ENCODE data around the gene RTRAF.

The RTRAF gene

DNA sequence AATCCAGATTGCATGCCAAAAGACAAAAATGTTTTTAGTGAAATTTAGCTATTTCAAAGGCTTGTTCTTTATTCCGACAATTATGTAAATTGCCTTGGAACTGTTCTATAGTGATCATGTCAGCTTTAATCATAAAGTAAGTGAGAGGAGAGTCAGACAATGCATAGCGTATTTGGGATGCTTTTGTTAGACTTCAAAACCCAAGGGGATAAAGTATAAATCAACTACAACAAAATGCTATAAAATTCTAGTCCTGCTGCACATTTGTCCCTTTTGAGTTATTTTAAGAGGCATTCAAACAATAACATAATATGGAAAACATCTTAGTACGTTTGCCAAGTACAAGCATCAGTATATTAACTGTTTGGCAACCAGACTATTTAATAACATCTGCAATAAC, 11.3 kb downstream of the RTRAF start:
- H3K36me3 ChIP-seq (ENCODE audit: insufficient read depth, low read length): peaks cover 89% of the 10 kb centered on the region
- no peaks in the 10 kb centered on the region for H3K27me3 ChIP-seq (ENCODE audit: insufficient read depth, low read length)
- H3K9me3 ChIP-seq (ENCODE audit: low read length): no peaks in the 10 kb centered on the region
- H3K4me1 ChIP-seq (ENCODE audit: insufficient read depth, low read length): no peaks in the 10 kb centered on the region
- H2AFZ ChIP-seq (ENCODE audit: low read depth, low read length): no peak overlapping the region
- H3K4me3 ChIP-seq (ENCODE audit: low read length): no peak overlapping the region

- Histone ChIP-seq H3K4me1 (ENCODE audit: insufficient read depth, low read length) (no peaks in the 10 kb centered on the region), H3K27me3 (ENCODE audit: insufficient read depth, low read length) (no peaks in the 10 kb centered on the region), H3K4me3 (ENCODE audit: low read length) (no peak overlapping the region), H2AFZ (ENCODE audit: low read depth, low read length) (no peak overlapping the region), H3K9me3 (ENCODE audit: low read length) (no peaks in the 10 kb centered on the region), H3K36me3 (ENCODE audit: insufficient read depth, low read length) (peaks cover 92% of the 10 kb centered on the region)
Measured at GRCh38 chr14:52002542-52002941, 13.2 kb downstream of the RTRAF start.

GRCh38 chr14:52003324-52003723, 14.0 kb downstream of the RTRAF start:
- H3K36me3 ChIP-seq (ENCODE audit: insufficient read depth, low read length): peaks cover 93% of the 10 kb centered on the region
- no peak overlapping the region for H3K4me3 ChIP-seq (ENCODE audit: low read length)
- H2AFZ ChIP-seq (ENCODE audit: low read depth, low read length): no peak overlapping the region

DNA sequence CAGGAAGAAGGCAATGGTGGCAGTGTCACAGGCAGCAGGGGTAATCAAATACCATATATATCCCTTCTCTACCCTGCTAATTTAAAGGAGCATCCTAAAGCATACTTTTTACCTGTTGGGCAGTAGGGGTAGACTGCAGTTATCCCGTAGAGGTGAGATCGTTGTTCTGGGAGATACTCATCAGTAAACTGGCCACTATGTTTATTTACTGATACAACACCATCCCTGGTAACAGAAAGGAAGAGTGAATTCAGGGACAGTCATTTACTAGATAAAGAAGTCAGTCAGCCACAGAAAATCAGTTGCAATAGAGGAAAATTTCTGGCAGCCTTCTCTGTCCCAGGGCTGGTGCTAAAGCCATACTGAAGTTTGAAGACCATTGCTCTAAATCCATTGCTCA, 16.3 kb downstream of the RTRAF start:
- no peaks in the 10 kb centered on the region for H3K27me3 ChIP-seq (ENCODE audit: insufficient read depth, low read length)
- no peak overlapping the region for H2AFZ ChIP-seq (ENCODE audit: low read depth, low read length)
- no peaks in the 10 kb centered on the region for H3K4me1 ChIP-seq (ENCODE audit: insufficient read depth, low read length)
- H3K36me3 ChIP-seq (ENCODE audit: insufficient read depth, low read length): peaks cover 96% of the 10 kb centered on the region
- no peaks in the 10 kb centered on the region for H3K9me3 ChIP-seq (ENCODE audit: low read length)
- H3K4me3 ChIP-seq (ENCODE audit: low read length): no peak overlapping the region

More at GRCh38 chr14:52003324-52003723, 14.0 kb downstream of the RTRAF start:
- no peaks in the 10 kb centered on the region for H3K27me3 ChIP-seq (ENCODE audit: insufficient read depth, low read length)
- no peaks in the 10 kb centered on the region for H3K9me3 ChIP-seq (ENCODE audit: low read length)
- no peaks in the 10 kb centered on the region for H3K4me1 ChIP-seq (ENCODE audit: insufficient read depth, low read length)

- no peak overlapping the region for H2AFZ ChIP-seq (ENCODE audit: low read depth, low read length)
- H3K4me1 ChIP-seq (ENCODE audit: insufficient read depth, low read length): no peaks in the 10 kb centered on the region
- no peak overlapping the region for H3K4me3 ChIP-seq (ENCODE audit: low read length)
- H3K9me3 ChIP-seq (ENCODE audit: low read length): no peaks in the 10 kb centered on the region
- no peaks in the 10 kb centered on the region for H3K27me3 ChIP-seq (ENCODE audit: insufficient read depth, low read length)
- peaks cover 96% of the 10 kb centered on the region for H3K36me3 ChIP-seq (ENCODE audit: insufficient read depth, low read length)
Measured at GRCh38 chr14:52006361-52006760, 17.0 kb downstream of the RTRAF start.

DNA sequence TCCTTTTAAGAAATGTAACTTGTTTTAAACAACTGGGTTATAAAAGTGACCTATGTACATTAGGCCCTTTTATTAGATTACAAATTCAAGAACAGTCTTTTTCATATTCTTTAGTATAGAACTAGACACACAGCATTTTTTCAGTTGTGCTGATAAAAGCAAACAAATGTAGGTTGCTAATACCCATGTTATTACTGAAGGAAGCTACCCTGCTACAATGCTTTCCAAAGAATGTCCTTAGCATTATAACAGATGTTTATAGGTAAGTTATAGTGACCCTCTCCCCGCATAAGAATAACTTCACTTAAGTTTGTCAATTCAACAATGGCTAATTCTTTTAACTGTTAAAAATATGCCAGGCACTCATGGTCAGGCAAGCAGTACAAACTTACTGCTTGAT, 17.9 kb downstream of the RTRAF start:
- no peak overlapping the region for H3K4me3 ChIP-seq (ENCODE audit: low read length)
- H3K36me3 ChIP-seq (ENCODE audit: insufficient read depth, low read length): peaks cover 91% of the 10 kb centered on the region
- H3K27me3 ChIP-seq (ENCODE audit: insufficient read depth, low read length): no peaks in the 10 kb centered on the region
- H2AFZ ChIP-seq (ENCODE audit: low read depth, low read length): no peak overlapping the region
- H3K4me1 ChIP-seq (ENCODE audit: insufficient read depth, low read length): no peaks in the 10 kb centered on the region
- H3K9me3 ChIP-seq (ENCODE audit: low read length): no peaks in the 10 kb centered on the region

DNA sequence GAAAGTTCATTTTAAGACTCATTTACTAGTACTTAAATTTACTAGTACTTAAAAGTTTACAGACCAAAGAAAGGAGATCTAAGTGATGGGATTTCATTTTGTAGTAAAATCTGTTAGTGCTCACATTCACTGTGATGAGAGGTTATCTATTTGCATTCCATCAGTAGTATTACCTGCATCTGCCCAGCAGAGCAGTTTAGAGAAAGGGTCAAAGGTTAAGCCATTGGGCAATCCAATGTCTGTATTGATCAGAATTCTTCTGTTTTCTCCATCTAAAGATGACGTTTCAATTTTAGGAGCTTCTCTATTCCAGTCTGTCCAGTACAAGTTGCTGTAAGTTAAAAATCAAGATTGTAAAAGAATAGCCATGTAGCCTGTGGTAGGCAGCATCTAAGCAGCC, 18.3 kb downstream of the RTRAF start:
- H3K36me3 ChIP-seq (ENCODE audit: insufficient read depth, low read length): peaks cover 87% of the 10 kb centered on the region
- no peaks in the 10 kb centered on the region for H3K9me3 ChIP-seq (ENCODE audit: low read length)
- no peak overlapping the region for H3K4me3 ChIP-seq (ENCODE audit: low read length)
- H3K27me3 ChIP-seq (ENCODE audit: insufficient read depth, low read length): no peaks in the 10 kb centered on the region
- H2AFZ ChIP-seq (ENCODE audit: low read depth, low read length): no peak overlapping the region
- H3K4me1 ChIP-seq (ENCODE audit: insufficient read depth, low read length): no peaks in the 10 kb centered on the region

- Histone ChIP-seq H2AFZ (ENCODE audit: low read depth, low read length) (no peak overlapping the region), H3K36me3 (ENCODE audit: insufficient read depth, low read length) (peaks cover 82% of the 10 kb centered on the region), H3K4me3 (ENCODE audit: low read length) (no peak overlapping the region), H3K9me3 (ENCODE audit: low read length) (no peaks in the 10 kb centered on the region), H3K27me3 (ENCODE audit: insufficient read depth, low read length) (no peaks in the 10 kb centered on the region), H3K4me1 (ENCODE audit: insufficient read depth, low read length) (no peaks in the 10 kb centered on the region)
Measured at GRCh38 chr14:52008136-52008535, 18.8 kb downstream of the RTRAF start.

GRCh38 chr14:52010173-52010693, 20.9 kb downstream of the RTRAF start:
- Histone ChIP-seq H3K4me1 (ENCODE audit: insufficient read depth, low read length) (peaks cover 8% of the 10 kb centered on the region), H3K36me3 (ENCODE audit: insufficient read depth, low read length) (peaks cover 61% of the 10 kb centered on the region), H3K27me3 (ENCODE audit: insufficient read depth, low read length) (no peaks in the 10 kb centered on the region), H3K9me3 (ENCODE audit: low read length) (no peaks in the 10 kb centered on the region), H2AFZ (ENCODE audit: low read depth, low read length) (no peak overlapping the region), H3K4me3 (ENCODE audit: low read length) (no peak overlapping the region)

DNA sequence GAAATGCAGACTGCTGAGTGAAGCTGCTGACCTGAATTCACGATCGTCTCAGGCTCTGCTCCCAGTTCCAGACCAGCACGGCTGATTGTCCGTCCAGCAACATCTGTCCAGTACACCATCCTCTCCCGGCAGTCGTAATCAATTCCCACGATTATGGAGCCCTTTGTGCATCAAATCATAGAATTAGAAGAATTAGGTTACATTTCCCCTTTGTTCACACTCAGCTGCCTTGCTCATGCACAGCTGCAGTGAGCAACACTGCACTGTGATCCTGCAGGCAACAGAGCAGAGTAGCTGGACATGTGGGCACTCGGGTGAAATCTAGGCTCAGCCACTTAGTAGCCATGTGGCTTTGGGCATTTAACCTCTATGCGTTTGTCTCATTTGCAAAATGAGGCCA, 22.2 kb downstream of the RTRAF start:
- Histone ChIP-seq H3K4me3 (ENCODE audit: low read length) (no peak overlapping the region), H2AFZ (ENCODE audit: low read depth, low read length) (no peak overlapping the region), H3K36me3 (ENCODE audit: insufficient read depth, low read length) (peaks cover 48% of the 10 kb centered on the region), H3K9me3 (ENCODE audit: low read length) (no peaks in the 10 kb centered on the region), H3K27me3 (ENCODE audit: insufficient read depth, low read length) (no peaks in the 10 kb centered on the region), H3K4me1 (ENCODE audit: insufficient read depth, low read length) (peaks cover 8% of the 10 kb centered on the region)

- Histone ChIP-seq H3K4me3 (ENCODE audit: low read length) (no peak overlapping the region), H3K36me3 (ENCODE audit: insufficient read depth, low read length) (peaks cover 38% of the 10 kb centered on the region), H2AFZ (ENCODE audit: low read depth, low read length) (no peak overlapping the region), H3K9me3 (ENCODE audit: low read length) (no peaks in the 10 kb centered on the region), H3K27me3 (ENCODE audit: insufficient read depth, low read length) (no peaks in the 10 kb centered on the region), H3K4me1 (ENCODE audit: insufficient read depth, low read length) (peaks cover 8% of the 10 kb centered on the region)
Measured at GRCh38 chr14:52012635-52013034, 23.3 kb downstream of the RTRAF start.

DNA sequence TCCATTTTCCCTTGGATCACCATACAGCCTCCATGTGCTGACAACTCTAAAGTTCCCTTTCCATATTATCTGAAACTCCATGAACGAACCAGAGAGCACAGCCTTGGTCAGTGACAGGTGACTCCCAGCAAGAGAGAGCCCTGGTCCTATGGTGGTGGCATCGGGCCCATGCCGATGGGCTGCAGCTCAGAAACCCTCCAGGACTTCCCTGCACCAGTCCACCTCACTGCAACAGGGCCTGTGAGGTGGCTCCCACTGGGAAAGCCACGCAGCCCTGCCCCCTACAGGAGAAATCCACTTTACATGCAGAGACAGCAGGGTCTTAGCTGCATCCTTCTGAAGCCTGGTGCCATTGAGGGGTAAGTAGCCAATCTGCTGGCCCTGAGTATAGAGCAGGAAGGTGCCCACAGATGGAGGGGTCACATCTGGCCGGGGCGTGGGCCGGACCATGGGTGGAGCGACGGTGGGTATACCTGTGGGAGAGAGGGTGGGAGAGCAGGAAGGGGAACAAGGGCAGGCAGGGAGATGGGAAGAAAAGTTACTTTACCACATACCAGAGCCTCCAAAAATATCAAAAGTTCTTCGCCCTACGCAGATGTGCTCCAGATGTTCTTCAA, 24.7 kb downstream of the RTRAF start:
- Histone ChIP-seq H3K9me3 (ENCODE audit: low read length) (no peaks in the 10 kb centered on the region), H3K27me3 (ENCODE audit: insufficient read depth, low read length) (no peaks in the 10 kb centered on the region), H2AFZ (ENCODE audit: low read depth, low read length) (no peak overlapping the region), H3K4me1 (ENCODE audit: insufficient read depth, low read length) (peaks cover 8% of the 10 kb centered on the region), H3K36me3 (ENCODE audit: insufficient read depth, low read length) (peaks cover 23% of the 10 kb centered on the region), H3K4me3 (ENCODE audit: low read length) (no peak overlapping the region)

DNA sequence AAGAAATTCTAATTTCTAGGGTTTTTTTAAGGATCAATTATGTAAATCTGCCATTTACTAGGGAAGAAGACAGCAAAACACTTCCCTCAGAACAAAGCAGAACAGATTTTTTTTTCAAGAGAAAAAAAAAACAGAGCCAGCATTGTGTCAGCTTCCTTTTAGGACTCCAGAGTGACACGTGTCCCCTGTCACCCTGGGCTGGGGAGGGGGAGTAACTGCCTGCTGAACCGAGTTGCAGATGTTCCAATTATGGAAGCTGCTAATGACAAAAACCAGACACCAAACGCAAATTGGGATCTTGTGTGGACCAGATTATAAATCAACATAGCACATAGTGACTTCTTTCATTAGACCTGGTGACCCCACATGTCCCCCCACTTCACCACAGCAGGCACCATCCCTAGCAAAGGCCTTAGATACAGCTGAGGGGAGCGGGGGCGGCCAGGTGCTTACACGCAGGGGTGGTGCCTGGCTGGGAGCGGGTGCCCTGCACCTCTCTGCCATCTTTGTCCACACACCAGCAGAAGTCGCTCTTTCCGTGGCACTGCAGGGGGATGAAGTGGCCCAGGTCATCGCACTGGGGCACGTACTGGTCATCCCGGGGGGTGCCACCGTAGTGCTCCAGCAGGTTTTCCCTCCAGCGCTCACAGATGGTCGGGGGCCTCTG, 25.4 kb downstream of the RTRAF start:
- H3K27me3 ChIP-seq (ENCODE audit: insufficient read depth, low read length): no peaks in the 10 kb centered on the region
- no peaks in the 10 kb centered on the region for H3K9me3 ChIP-seq (ENCODE audit: low read length)
- no peak overlapping the region for H2AFZ ChIP-seq (ENCODE audit: low read depth, low read length)
- H3K4me1 ChIP-seq (ENCODE audit: insufficient read depth, low read length): peaks cover 8% of the 10 kb centered on the region
- peaks cover 19% of the 10 kb centered on the region for H3K36me3 ChIP-seq (ENCODE audit: insufficient read depth, low read length)
- no peak overlapping the region for H3K4me3 ChIP-seq (ENCODE audit: low read length)
